T-helper 1 cell treated with Interleukin-12 subunit alpha and Interleukin-12 subunit beta and Interleukin-4 antibody, amounts not matched to agents 30 μg/mL and 1 μg/mL, for 36 hours (primary cell): ENCODE measurements around the gene TFF2.

ENCODE experiments used
- H3K27ac Mint-ChIP-seq: one replicate; pipeline ENCODE4 v1.8.0; 2021; ENCODE audit warnings: mild to moderate bottlenecking, mixed read lengths
- H3K27me3 Mint-ChIP-seq: one replicate; pipeline ENCODE4 v1.8.0; 2021; ENCODE audit warnings: low read depth, mixed read lengths
- H3K36me3 Mint-ChIP-seq: one replicate; pipeline ENCODE4 v1.8.0; 2021; ENCODE audit warnings: low read depth, mixed read lengths
- H3K4me1 Mint-ChIP-seq: one replicate; pipeline ENCODE4 v1.8.0; 2021; ENCODE audit warnings: low read depth, mixed read lengths
- H3K4me3 Mint-ChIP-seq: one replicate; pipeline ENCODE4 v1.8.0; 2021; ENCODE audit warnings: mild to moderate bottlenecking, moderate library complexity, mixed read lengths
- H3K9me3 Mint-ChIP-seq: one replicate; pipeline ENCODE4 v1.8.0; 2021; ENCODE audit warnings: mixed read lengths

TFF2 gene

GRCh38 chr21:42350318-42350910, 380 bp downstream of the TFF2 start:
- Mint-ChIP-seq H3K27ac (no peak overlapping the region), H3K4me1 (peaks cover 1% of the 10 kb centered on the region), H3K9me3 (peaks cover 18% of the 10 kb centered on the region), H3K27me3 (peaks cover 6% of the 10 kb centered on the region), H3K4me3 (no peak overlapping the region), H3K36me3 (peaks cover 5% of the 10 kb centered on the region)

GRCh38 chr21:42349420-42350317, 1.1 kb downstream of the TFF2 start:
- no peak overlapping the region for H3K27ac Mint-ChIP-seq
- peaks cover 6% of the 10 kb centered on the region for H3K27me3 Mint-ChIP-seq
- peaks cover 1% of the 10 kb centered on the region for H3K4me1 Mint-ChIP-seq
- H3K9me3 Mint-ChIP-seq = peaks cover 11% of the 10 kb centered on the region
- no peak overlapping the region for H3K4me3 Mint-ChIP-seq
- peaks cover under 1% of the 10 kb centered on the region for H3K36me3 Mint-ChIP-seq

- peaks cover 1% of the 10 kb centered on the region for H3K4me1 Mint-ChIP-seq
- peaks cover 4% of the 10 kb centered on the region for H3K9me3 Mint-ChIP-seq
- H3K27me3 Mint-ChIP-seq = peaks cover 5% of the 10 kb centered on the region
- no peak overlapping the region for H3K27ac Mint-ChIP-seq
- no peak overlapping the region for H3K4me3 Mint-ChIP-seq
- no peaks in the 10 kb centered on the region for H3K36me3 Mint-ChIP-seq
Observed at GRCh38 chr21:42348762-42349161, 2.0 kb downstream of the TFF2 start.

GRCh38 chr21:42347601-42348327, 3.0 kb downstream of the TFF2 start:
- Mint-ChIP-seq H3K4me3 (no peak overlapping the region), H3K27me3 (no peaks in the 10 kb centered on the region), H3K9me3 (no peaks in the 10 kb centered on the region)

GRCh38 chr21:42346866-42347600, 3.8 kb downstream of the TFF2 start:
- no peaks in the 10 kb centered on the region for H3K4me1 Mint-ChIP-seq
- H3K27me3 Mint-ChIP-seq = no peaks in the 10 kb centered on the region
- no peaks in the 10 kb centered on the region for H3K36me3 Mint-ChIP-seq
- no peak overlapping the region for H3K4me3 Mint-ChIP-seq
- H3K27ac Mint-ChIP-seq = no peak overlapping the region
- H3K9me3 Mint-ChIP-seq = no peaks in the 10 kb centered on the region

More at GRCh38 chr21:42347601-42348327, 3.0 kb downstream of the TFF2 start:
- no peaks in the 10 kb centered on the region for H3K4me1 Mint-ChIP-seq
- H3K36me3 Mint-ChIP-seq = no peaks in the 10 kb centered on the region
- H3K27ac Mint-ChIP-seq = no peak overlapping the region

- Mint-ChIP-seq H3K9me3 (no peaks in the 10 kb centered on the region), H3K27ac (no peak overlapping the region), H3K36me3 (no peaks in the 10 kb centered on the region), H3K27me3 (no peaks in the 10 kb centered on the region), H3K4me3 (no peak overlapping the region), H3K4me1 (no peaks in the 10 kb centered on the region)
Observed at GRCh38 chr21:42346441-42346840, 4.4 kb downstream of the TFF2 start.

GRCh38 chr21:42344631-42345030, 6.2 kb downstream of the TFF2 start:
- Mint-ChIP-seq H3K36me3 (no peaks in the 10 kb centered on the region), H3K27me3 (no peaks in the 10 kb centered on the region), H3K4me1 (no peaks in the 10 kb centered on the region), H3K9me3 (no peaks in the 10 kb centered on the region), H3K27ac (no peak overlapping the region), H3K4me3 (no peak overlapping the region)

- Mint-ChIP-seq H3K9me3 (no peaks in the 10 kb centered on the region), H3K27ac (no peak overlapping the region), H3K36me3 (no peaks in the 10 kb centered on the region), H3K4me1 (no peaks in the 10 kb centered on the region), H3K4me3 (no peak overlapping the region), H3K27me3 (no peaks in the 10 kb centered on the region)
Observed at GRCh38 chr21:42343963-42344510, 6.8 kb downstream of the TFF2 start.

GRCh38 chr21:42343556-42343955, 7.2 kb downstream of the TFF2 start:
- Mint-ChIP-seq H3K4me1 (peaks cover 2% of the 10 kb centered on the region), H3K4me3 (no peak overlapping the region)

GRCh38 chr21:42343101-42343500, 7.7 kb downstream of the TFF2 start:
- H3K27me3 Mint-ChIP-seq = no peaks in the 10 kb centered on the region
- H3K4me3 Mint-ChIP-seq = no peak overlapping the region
- no peaks in the 10 kb centered on the region for H3K36me3 Mint-ChIP-seq
- H3K27ac Mint-ChIP-seq = no peak overlapping the region
- H3K4me1 Mint-ChIP-seq = peaks cover 3% of the 10 kb centered on the region
- no peaks in the 10 kb centered on the region for H3K9me3 Mint-ChIP-seq

More at GRCh38 chr21:42343556-42343955, 7.2 kb downstream of the TFF2 start:
- no peaks in the 10 kb centered on the region for H3K9me3 Mint-ChIP-seq
- H3K36me3 Mint-ChIP-seq = no peaks in the 10 kb centered on the region
- H3K27me3 Mint-ChIP-seq = no peaks in the 10 kb centered on the region
- H3K27ac Mint-ChIP-seq = no peak overlapping the region

GRCh38 chr21:42341776-42342542, 8.8 kb downstream of the TFF2 start:
- no peaks in the 10 kb centered on the region for H3K36me3 Mint-ChIP-seq
- H3K4me1 Mint-ChIP-seq = peaks cover 10% of the 10 kb centered on the region
- H3K27me3 Mint-ChIP-seq = peaks cover 10% of the 10 kb centered on the region
- H3K9me3 Mint-ChIP-seq = no peaks in the 10 kb centered on the region
- H3K4me3 Mint-ChIP-seq = no peak overlapping the region
- no peak overlapping the region for H3K27ac Mint-ChIP-seq

- Mint-ChIP-seq H3K36me3 (no peaks in the 10 kb centered on the region), H3K4me3 (no peak overlapping the region), H3K9me3 (no peaks in the 10 kb centered on the region), H3K4me1 (peaks cover 10% of the 10 kb centered on the region), H3K27ac (no peak overlapping the region), H3K27me3 (peaks cover 25% of the 10 kb centered on the region)
Observed at GRCh38 chr21:42340187-42341050, 10.4 kb downstream of the TFF2 start.
